Fibroblast of lung (primary cell): ENCODE data around the gene KIZ. TPM values are rescaled to one million over a fixed set of nuclear protein-coding genes. Genes with fewer than 3 reads are reported as not detected.

ENCODE experiments used
- DNase-seq, 2 donors: peaks; one replicate each; pipeline versions ENCODE4 v3.0.0 to v3.0.0-alpha.2; 2010; ENCODE audit warnings: low read depth in 2 of 2
- H2AFZ ChIP-seq: 2 replicates; pipeline ENCODE4 v1.5.1; 2012; ENCODE audit warnings: low read length, control low read depth, inconsistent platforms
- H3K27ac ChIP-seq: 2 replicates; pipeline ENCODE4 v1.5.1; 2011; ENCODE audit warnings: low read length, control low read depth; ENCODE audit not compliant: insufficient read depth
- H3K27me3 ChIP-seq: 2 replicates; pipeline ENCODE4 v1.5.1; 2011; ENCODE audit warnings: mild to moderate bottlenecking, low read length; ENCODE audit not compliant: control insufficient read depth, insufficient read depth
- H3K36me3 ChIP-seq: 2 replicates; pipeline ENCODE4 v1.5.1; 2011; ENCODE audit warnings: low read length; ENCODE audit not compliant: control insufficient read depth, insufficient read depth
- H3K4me1 ChIP-seq: 2 replicates; pipeline ENCODE4 v1.5.1; 2011; ENCODE audit warnings: low read length; ENCODE audit not compliant: control insufficient read depth, insufficient read depth; ENCODE audit errors: extremely low read depth
- H3K4me2 ChIP-seq: 2 replicates; pipeline ENCODE4 v1.5.1; 2011; ENCODE audit warnings: low read length, control low read depth; ENCODE audit not compliant: insufficient read depth; ENCODE audit errors: extremely low read depth
- H3K4me3 ChIP-seq, 4 experiments: fragments of 200-600 bp in 1 of 4; sonication (generic) in 1 of 4; replicated peaks in 1 of 4; 2 replicates each; pipeline ENCODE4 v1.5.1; 2011 to 2016; ENCODE audit warnings: low read length in 4 of 4, low read depth in 3 of 4, mild to moderate bottlenecking in 3 of 4, control low read depth in 2 of 4, inconsistent platforms in 1 of 4, mixed read lengths in 1 of 4; ENCODE audit not compliant: insufficient read depth in 1 of 4; ENCODE audit errors: control extremely low read depth in 1 of 4
- H3K79me2 ChIP-seq: 2 replicates; pipeline ENCODE4 v1.5.1; 2012; ENCODE audit warnings: mild to moderate bottlenecking, low read length, inconsistent platforms; ENCODE audit not compliant: control insufficient read depth, insufficient read depth
- H3K9ac ChIP-seq: 2 replicates; pipeline ENCODE4 v1.5.1; 2011; ENCODE audit warnings: mild to moderate bottlenecking, low read length, control low read depth; ENCODE audit not compliant: insufficient read depth
- H3K9me3 ChIP-seq: 2 replicates; pipeline ENCODE4 v1.5.1; 2012; ENCODE audit warnings: low read depth, low read length; ENCODE audit not compliant: control insufficient read depth, insufficient read depth
- H4K20me1 ChIP-seq: 2 replicates; pipeline ENCODE4 v1.5.1; 2011; ENCODE audit warnings: low read length; ENCODE audit not compliant: control insufficient read depth, insufficient read depth; ENCODE audit errors: extremely low read depth
- CTCF ChIP-seq, 2 donors: IDR thresholded peaks in 1 of 2; conservative IDR thresholded peaks in 1 of 2; 1 replicate in 1 of 2; 2 replicates in 1 of 2; pipeline ENCODE4 v1.5.1; 2011 to 2012; ENCODE audit warnings: low read length in 2 of 2, control low read depth in 1 of 2, inconsistent platforms in 1 of 2, low read depth in 1 of 2, mild to moderate bottlenecking in 1 of 2
- EZH2 ChIP-seq: IDR thresholded peaks from 2 replicates; pipeline ENCODE4 v1.5.1; 2012; ENCODE audit warnings: low read length, control low read depth, mild to moderate bottlenecking; ENCODE audit errors: missing control alignments
- polyA plus RNA-seq, 2 donors: library from polyadenylated mRNA; depleted of rRNA in 1 of 2; stranded (reverse) in 1 of 2; unstranded in 1 of 2; fragments of >200 nt; gene quantifications; 2 replicates each; pipeline ENCODE4 v1.2.1, GENCODE V29; 2011 to 2012; ENCODE audit warnings: missing spikeins in 1 of 2
- total RNA-seq: library from RNA; depleted of rRNA; stranded (reverse); fragments of >200 nt; gene quantifications from 2 replicates; pipeline ENCODE4 v1.2.1, GENCODE V29; 2014

Gene KIZ
- total and polyA plus RNA-seq, 2 donors (not counting 1 experiment from before 2014, with no cell fraction given) = 11.5 to 23.5 TPM

DNA sequence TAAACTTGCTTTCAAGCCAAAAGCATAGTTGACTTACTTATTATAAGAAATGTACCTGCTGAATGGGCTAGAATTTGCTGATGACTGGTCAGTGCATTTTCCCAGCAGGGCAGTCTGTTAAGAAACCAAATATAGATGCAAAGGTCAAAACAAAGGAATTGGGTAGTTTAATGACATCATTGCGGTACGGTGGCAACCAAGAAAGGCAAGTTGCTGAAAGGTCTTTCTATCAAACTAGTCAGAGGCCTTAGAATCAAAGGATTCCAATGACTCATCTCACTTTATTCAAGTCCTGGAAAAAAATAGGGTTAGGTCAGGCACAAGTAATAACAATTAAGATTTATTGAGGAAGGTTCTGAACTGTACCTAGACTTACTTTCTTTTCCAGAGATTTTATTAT is 76.4 kb downstream of the KIZ start:
- H3K27me3 ChIP-seq = no peaks in the 10 kb centered on the region
- peak; percentile 17 to 87 for DNase-seq
- H3K9me3 ChIP-seq = no peaks in the 10 kb centered on the region
- no peaks in the 10 kb centered on the region for H4K20me1 ChIP-seq
- no peak overlapping the region for H2AFZ ChIP-seq
- TF ChIP-seq EZH2 = no peak
- no peaks in the 10 kb centered on the region for H3K79me2 ChIP-seq
- no peak overlapping the region for H3K27ac ChIP-seq
- H3K36me3 ChIP-seq = no peaks in the 10 kb centered on the region
- no peak overlapping the region for H3K4me3 ChIP-seq
- no peaks in the 10 kb centered on the region for H3K4me1 ChIP-seq
- no peak overlapping the region for H3K4me2 ChIP-seq
- no peak overlapping the region for H3K9ac ChIP-seq

DNA sequence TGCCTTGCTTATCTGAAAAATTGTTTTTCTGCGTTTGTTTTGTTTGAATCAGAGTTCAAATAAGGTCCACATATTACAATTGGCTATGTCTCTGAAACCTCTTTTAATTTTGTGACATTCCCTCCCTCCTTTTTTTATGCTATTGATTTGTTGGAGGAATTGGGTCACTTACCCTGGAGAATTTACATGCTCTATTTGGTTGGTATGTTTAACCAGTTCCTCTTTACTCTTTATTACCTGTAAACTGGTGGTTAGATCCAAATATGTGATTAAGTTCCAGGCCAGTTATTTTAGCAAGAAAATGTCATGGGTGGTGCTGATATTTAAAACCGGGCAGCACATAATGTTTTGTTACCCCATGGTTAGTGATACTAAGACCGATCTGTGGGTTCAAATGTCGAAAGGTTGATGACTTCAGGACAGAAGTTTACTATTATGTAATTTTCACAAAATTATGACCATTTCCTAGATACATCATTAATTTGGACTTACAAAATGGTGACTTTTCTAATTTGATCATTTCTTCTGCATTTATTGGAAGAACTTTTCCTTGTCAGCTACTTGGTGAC is 77.3 kb downstream of the KIZ start:
- Histone ChIP-seq H3K27ac (no peak overlapping the region), H3K9ac (no peak overlapping the region), H3K9me3 (no peaks in the 10 kb centered on the region), H3K27me3 (no peaks in the 10 kb centered on the region), H3K4me1 (no peaks in the 10 kb centered on the region), H3K4me2 (no peak overlapping the region), H3K79me2 (no peaks in the 10 kb centered on the region), H4K20me1 (no peaks in the 10 kb centered on the region), H3K36me3 (no peaks in the 10 kb centered on the region), H3K4me3 (no peak overlapping the region), H2AFZ (no peak overlapping the region)
- TF ChIP-seq CTCF (conservative IDR thresholded peaks at IDR 0.05 in 1 of 2, IDR thresholded peaks at IDR 0.05 in 1 of 2; ENCODE audit: low read depth in 1 of 2, low read length in 2 of 2) (no peak), EZH2 (no peak)
- no peak for DNase-seq

DNA sequence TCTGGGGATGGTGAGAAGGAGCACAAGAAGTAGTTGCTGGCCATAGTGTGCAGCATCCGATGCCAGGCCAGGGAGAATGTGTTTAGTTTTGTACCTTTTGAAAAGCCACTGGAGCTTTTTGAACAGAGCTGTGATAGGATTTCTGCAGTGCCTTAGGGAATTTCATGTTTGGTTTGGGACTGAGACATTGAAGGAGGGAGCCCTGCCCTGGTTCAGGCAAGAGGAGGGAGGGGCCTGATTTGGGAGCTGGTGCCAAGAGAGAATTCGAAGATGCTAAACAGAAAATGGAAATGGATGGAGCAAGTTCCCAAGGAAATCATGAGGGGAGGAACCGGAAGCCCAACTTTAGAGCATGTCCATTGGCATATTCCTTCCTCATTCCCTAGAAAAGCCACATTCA is 80.7 kb downstream of the KIZ start:
- Histone ChIP-seq H3K79me2 (no peaks in the 10 kb centered on the region), H3K4me3 (no peak overlapping the region), H3K27me3 (no peaks in the 10 kb centered on the region), H3K4me2 (no peak overlapping the region), H3K9me3 (no peaks in the 10 kb centered on the region), H2AFZ (no peak overlapping the region), H3K9ac (no peak overlapping the region), H4K20me1 (no peaks in the 10 kb centered on the region), H3K36me3 (no peaks in the 10 kb centered on the region), H3K4me1 (no peaks in the 10 kb centered on the region), H3K27ac (no peak overlapping the region)
- no peak for DNase-seq
- no peak for TF ChIP-seq CTCF (conservative IDR thresholded peaks at IDR 0.05 in 1 of 2, IDR thresholded peaks at IDR 0.05 in 1 of 2; ENCODE audit: low read depth in 1 of 2, low read length in 2 of 2)
